DOHH2 (cell line): ENCODE data around the gene OR10G2.

Experiments used
- CTCF ChIP-seq: fragments of 200-600 bp; sonication (generic); IDR thresholded peaks from one replicate; pipeline ENCODE4 v1.5.1; 2014; ENCODE audit warnings: antibody characterized with exemption, mild to moderate bottlenecking, low read depth, low read length; ENCODE audit not compliant: poor library complexity, severe bottlenecking
- EZH2phosphoT487 ChIP-seq: fragments of 200-600 bp; sonication (generic); IDR thresholded peaks from 2 replicates; pipeline ENCODE4 v1.6.1; 2017; ENCODE audit warnings: borderline replicate concordance, mild to moderate bottlenecking, antibody characterized with exemption, low read length, moderate library complexity, mixed read lengths

- TF ChIP-seq CTCF = no peak
- no peak for TF ChIP-seq EZH2phosphoT487
These were observed 18.7 kb upstream of the OR10G2 start, which contains the start of gene OR4E2 for GRCh38 chr14:21653331-21653885.
